NCI-H524 (cell line): ENCODE data around the gene MBNL3.

ENCODE experiments used
- DNase-seq, 2 experiments: peaks; one replicate each; lab custom pipeline; 2025; lab: John Stamatoyannopoulos, UW

The MBNL3 gene

DNA sequence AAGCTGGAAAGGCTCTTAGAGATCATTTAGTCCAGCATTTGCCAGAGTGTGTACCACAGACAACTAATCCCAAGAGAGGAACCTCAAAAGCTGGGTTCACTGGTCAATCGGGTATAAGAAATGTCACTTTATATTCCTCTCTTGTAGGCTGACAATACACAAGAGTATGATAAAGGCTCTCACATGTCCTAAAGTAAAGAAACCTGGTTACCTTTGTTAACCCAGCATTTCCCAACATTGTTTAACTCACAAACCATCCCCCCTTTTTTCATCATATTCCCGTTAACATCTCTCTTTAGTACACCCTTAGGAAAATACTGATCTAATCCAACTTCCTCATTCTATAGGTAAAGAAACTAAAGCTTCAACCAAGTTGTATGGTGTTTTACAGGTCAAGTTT lies 74.4 kb downstream of the MBNL3 start:
- DNase-seq: no peak

DNA sequence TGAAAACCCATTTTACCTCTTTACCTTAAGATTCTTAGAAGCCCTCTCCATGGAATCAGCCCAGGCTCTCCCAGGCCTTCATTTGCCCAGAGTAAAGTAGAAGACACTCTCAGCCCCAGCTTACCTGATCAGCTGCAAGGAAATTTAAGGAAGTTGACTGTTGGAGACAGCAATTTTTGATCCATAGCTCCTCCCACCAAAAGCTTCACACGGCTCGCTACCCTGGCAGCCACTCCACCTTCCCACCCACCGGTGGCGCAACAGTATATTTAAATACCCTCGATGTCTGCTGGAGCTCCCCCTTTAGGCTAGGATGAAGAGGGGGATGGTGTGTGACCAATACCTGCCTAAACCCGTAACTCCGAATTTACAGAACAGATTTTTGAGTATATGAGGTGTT lies 75.4 kb downstream of the MBNL3 start:
- DNase-seq: no peak

DNA sequence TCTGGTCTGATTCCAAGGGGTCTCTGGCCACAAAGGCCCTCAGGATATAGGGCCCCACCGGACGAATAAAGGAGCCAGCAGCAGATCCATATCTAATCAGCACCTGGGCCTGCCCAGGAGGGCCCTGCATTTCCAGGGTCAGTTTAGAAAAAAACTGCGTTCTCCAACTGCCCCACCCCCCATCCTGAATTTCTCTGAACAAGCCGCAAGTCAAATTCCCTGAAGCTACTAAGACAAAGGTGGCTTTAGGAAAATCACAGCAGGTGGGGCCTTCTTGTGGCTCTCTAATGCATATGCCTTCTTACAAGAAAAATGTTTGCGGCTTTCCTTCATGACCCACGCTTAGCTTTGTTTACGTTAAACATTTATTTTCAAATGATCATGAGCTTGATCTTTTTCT lies 76.6 kb downstream of the MBNL3 start:
- DNase-seq: no peak

DNA sequence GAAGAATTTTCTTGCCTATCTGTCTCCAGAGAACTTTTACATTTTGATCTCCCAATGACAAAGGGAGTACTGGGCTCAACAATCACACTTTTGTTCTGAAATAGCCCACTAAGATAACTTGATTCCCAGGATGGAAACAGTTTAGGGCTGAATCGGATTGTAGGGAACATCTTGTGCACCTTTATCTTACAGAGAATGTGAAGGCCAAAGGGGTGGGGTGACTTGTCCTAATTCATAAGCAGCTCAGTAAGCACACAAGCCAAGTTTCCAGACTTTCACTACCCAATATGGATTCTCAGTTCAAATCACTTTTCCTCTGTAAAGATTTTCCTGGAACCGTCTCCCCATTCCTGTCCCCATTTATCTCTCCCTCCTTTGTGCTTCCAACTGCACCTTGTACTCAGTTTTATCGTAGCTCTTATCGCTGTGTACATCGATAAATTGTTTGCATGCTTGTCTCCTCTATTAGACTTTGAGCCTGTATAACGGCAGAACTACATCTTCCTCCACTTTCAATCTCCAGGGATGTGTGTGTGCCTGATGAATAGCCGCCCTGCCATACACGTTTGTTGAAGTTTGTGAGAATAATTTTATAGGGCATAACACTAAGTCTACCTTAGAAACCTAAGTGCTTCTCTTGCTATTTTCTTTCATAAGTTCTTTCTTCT lies 77.4 kb downstream of the MBNL3 start:
- DNase-seq: no peak

DNA sequence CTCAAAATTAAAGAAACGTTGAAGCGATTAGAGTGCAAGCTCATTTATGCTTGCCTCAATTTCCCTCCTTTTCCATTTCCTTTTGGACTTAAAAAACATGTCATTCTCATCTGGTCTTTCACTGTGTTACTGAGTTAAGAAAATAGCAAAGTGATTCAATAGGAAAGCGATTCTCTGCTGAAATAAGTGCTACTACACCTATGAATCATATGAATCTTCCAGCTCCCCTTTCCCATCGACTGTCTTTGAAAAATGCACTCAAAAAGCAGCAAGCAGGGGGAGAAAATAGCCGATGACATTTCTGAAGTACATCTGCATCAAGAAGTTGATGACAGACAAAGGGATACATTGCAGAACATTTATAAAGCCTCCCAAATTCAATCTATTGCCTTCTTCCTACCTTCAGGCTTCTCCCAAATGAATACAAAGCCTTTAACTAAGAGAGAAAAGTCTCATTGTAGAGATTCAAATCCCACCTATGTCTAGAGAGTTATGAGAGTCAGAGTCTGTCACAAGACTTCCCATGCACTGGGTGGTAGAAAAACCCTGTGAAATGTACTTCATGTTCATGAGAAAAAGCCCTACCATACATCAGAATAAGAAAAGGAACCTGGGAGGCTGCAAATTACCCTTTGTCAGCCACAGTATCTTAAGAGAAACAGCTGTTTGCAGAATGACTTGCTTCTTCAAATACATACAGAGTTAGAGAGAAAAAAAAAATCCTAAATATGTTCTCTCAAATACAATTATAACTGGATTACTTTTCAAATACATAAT lies 78.9 kb downstream of the MBNL3 start:
- no peak for DNase-seq

DNA sequence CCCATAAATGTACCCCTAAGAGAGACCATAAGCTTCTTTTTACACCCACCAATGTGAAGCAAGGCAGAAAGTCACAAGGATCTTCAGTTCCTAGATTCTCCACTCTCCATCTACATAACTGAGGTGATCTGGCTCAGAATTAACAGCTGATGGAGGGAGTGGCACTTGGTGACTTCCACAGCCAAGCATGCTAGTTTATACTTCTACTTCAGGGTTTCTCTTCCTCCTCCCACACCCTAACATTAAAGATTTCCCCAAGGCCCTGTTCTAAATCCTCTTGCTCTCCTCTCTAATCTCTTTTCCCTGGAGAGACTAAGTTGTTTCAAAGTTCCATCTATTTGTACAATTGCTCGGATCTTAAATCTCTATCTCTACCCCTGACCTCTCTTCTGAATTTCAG lies 81.1 kb downstream of the MBNL3 start:
- peak in 1 of 2 experiments; percentile 34 for DNase-seq

DNA sequence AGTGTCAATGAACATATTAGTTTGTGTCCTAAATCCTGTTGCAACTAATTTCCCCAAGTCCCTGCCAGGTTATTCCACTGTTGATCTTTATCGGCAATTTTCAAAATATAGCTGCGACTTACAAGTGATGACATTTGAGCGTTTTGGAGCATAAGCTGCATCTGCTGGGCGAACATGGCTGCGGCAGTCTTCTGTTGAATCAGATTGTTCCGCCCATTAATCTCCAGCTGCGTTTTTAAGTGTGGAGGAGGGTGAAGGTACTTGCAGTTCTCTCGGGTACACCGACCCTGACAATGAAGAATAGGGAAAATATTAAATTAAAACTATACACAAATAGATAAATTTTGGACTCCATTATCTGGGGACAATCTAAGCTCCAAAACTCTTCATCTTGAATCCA lies 82.7 kb downstream of the MBNL3 start:
- DNase-seq: peak; percentile 39 to 57

DNA sequence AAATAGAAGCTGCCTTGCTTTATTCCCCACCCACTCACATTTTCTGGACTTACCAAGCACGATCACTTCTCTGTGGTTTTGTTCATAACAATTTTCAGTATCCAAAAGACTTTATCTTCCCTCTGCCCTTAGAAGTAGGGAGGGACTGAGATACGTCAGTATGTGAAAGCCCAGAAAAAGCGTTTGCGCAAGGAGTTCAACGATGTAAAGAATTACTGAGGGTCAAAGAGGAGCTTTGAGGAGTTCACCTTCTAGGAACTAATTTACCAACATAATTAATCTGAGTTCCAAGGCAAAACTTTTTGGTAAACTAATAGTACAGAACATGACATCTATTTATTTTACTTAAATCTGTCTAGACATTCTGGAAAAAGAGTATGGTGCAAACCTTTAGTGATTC lies 84.6 kb downstream of the MBNL3 start:
- DNase-seq: no peak

DNA sequence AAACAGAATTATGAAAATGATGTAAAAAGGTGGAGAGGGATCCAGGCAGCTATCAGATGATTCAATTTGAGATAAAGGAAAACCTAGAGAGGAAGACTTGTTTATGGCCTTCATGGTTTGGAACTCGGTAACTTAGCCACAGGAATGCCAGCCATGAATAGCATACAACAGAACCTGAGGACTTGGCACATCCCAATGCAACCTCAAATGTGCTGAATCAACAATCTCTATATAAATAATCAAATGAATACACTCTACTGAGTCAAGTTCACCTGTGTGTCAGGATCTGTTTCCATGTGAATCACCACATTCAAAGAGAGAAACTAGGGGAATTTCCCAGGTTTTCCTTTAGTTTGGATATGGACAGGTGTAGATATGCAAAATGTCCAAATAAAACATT lies 86.9 kb downstream of the MBNL3 start:
- DNase-seq: no peak

DNA sequence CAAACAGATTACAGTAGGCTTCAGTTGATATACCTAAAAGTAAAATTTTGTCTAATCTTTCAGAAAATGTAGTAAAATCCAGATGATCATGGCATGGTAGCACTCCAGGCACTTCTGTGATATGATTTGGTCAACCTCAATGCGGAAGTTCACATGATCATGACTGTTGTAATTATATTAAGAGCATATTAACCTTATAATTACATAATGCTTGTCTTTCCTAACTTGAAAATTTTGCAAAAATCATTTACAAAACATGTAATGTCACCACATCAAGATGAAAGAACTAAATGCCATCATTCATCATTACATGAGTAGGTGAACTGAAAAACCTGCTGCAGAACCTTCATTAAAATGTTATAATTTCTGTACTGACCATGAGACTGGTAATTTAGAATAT lies 88.1 kb downstream of the MBNL3 start:
- no peak for DNase-seq

DNA sequence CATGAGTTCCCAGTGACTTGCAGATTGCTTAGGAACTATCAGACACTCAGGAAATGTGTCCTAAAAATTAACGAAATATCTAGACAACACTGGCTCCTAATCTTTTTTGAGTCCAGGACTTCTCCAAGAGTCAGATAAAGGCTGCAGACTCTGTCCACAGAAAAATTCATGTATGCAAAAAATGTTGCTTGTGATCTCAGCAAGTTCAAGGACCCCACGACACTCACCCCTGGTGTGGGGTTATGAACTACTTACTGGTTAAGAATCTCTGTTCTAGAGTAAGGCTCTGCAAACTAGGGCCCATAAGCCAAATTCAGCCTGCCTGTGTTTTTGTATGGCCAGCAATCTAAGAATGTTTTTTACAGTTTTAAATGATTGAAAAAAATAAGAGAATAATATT lies 93.2 kb downstream of the MBNL3 start:
- no peak for DNase-seq

DNA sequence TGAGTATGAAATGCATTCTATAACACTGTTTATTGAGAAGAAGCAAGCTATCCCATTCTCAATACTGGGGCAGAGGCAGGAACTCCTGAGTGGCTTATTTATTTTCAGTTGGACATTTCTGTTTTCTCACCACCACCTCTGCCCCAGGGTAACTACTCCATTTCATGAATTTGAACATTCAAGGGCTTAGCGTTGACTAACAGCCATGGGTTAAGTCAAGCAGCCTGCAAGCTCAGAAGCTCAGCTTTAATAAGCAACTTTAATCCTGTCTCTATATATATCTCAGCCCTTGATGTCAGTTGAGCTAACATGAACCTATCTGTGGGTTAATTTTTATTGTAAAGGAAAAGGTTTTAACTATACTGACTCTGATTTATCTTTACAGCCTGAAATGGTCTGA lies 93.8 kb downstream of the MBNL3 start:
- DNase-seq: no peak

DNA sequence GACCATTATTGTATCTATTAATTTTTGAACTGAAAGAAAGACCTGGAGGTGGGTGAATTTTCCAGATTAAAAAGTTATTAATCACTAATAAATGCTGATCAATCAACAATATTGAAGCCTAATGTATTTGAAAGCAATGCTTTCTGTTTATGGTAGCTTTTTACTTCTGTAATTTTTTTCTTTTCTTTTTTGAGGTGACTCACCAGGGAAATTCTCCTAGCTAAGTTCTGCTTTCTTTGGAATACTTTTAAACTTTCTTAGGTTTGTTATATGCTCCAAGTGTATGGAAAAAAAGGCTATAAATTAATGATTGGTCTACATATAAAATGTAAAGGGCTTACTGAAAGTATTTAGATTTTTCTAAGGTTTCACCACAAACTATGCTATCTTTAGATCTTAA lies 94.2 kb downstream of the MBNL3 start:
- no peak for DNase-seq

DNA sequence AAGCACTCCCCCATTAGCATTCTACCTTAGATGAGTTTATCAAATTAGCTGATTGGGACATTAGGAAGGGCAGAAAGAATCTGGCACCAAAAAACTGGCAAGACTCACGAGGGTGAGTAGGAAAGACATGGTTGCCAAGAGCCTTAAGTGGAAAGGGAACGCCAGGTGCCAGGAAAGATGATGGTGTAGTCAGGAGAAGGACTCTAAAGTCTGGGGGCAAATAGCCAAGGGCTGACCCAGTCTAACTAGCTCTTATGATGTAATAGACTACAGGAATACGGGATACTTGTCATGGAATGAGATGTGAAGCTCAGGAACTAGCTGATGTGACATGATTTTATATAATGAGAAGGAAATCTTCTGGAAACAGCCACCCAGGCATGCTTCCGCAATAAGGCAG lies 94.8 kb downstream of the MBNL3 start:
- no peak for DNase-seq

DNA sequence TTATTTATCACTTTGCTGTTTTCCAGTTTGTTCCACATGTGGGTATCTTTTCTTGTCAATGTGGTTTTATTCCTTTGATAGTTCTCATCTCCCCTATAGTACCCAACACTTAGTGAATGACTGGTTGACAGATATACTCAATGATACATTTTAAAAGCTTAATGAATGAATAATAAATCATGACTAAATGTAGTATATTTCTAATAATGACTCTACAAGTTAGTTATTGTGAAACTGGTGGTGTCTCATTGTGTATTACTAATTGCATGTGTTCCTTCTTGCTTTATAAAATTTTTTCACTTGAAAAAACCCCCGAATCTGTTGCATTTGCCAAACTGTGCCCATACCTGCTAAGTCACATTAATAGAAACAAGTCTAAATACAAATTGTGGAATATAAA lies 95.4 kb downstream of the MBNL3 start:
- DNase-seq: no peak

DNA sequence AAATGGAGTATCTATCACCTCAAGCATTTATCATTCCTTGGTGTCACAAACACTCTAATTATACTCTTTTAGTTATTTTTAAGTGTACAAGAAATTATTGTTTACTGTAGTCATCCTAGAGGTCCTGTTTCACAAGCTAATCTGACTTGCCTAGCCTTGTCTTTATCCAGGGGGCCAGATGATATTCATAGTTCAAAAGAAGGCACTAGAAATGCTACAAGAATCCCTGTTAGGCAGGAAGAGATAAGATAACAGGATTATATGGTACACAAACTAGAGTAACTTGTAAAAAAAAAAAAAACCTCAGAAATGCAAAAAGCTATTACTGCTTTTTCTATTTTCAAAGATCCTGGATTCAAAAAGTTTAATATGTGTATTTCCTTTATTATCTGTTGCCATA lies 95.8 kb downstream of the MBNL3 start:
- no peak for DNase-seq

DNA sequence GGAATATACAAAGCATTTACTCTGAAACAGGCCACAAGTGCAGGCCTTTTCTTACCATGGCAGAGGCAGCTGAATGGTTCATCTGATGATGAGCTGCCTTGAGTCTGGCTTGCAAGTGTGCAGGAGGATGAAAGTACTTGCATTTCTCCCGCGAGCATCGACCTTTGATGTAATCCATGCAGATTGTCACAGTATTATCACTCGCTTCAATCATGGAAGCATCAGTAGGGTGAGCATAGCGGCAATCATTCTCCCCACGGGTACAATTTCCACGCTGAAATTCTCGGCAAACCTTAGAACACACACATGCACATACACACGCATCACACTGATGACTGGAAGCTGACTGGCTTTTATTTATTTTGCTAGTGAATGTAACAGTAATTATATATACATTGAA lies 98.0 kb downstream of the MBNL3 start:
- no peak for DNase-seq

DNA sequence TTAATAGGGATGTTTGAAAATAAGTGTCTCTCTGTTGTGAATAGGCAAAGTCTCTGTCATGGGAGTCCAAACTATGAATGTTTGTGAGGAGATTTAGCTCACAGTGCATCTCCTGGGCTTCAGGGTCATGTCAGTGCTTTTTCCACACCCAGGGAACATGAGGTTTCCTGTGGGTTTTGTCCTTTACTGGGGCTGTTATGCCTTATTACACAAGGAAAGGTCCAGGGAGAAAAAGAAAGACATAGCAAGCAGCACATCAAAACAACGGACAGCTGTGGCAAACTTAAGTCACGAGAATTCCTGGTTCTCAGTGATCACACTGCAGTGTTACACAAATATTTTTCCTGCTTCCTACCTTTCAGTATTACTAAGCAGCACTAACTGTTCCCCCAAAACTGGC lies 99.4 kb downstream of the MBNL3 start:
- DNase-seq: no peak

DNA sequence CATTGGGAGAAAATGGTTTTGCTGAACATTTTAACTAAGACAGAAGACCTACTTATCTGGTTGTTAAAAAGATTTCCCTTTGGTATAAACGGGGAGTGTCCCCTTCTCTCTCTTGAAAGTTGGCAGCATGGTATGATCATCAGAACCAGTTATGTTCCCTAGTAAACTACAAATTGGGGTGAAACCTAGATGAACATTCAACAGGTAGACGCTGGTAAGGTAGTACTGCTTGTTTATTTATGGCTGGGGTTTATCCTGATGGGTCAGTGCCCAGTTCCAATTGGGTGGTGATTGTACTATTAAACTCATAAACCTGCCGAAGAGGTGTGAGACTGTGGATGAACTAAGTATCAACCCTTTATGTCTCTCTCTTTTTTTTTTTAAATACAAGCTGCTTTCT lies 100.5 kb downstream of the MBNL3 start:
- DNase-seq: no peak

DNA sequence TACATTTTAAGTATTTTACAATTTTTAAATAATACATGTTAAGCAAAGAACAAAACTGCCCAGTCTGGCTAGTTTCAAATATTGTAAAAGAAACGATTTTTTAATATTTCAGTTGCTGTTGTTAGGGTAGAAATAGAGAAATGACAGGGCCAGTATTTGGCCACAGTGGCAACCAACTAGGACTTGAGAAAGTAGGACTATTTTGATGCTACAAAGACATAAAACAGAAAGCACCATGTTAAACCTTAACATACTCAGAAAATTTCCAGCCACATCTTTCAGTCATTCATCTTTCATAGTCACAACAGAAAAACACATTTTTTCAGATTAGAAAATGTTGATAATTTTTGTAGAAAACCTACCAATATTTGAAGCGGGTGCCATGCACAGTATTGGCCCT lies 104.5 kb downstream of the MBNL3 start:
- no peak for DNase-seq

DNA sequence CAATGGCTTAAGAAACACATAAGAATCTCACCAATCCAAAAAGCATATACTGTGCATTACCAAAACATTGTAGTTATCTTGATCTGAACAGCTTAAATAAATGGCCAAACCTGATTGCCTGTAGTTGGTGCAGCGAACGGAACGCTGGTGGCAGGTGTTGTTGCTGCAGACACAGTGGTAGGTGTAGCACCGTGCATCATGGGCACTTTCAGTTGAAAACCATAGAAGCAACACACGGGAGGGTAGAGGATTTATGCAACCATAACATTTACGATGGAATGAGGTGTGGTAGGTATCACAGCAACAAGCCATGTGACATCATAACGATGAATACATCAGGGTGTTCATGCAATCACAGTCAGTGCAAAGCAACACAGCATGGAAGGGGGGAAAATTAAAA lies 106.8 kb downstream of the MBNL3 start:
- DNase-seq: no peak

DNA sequence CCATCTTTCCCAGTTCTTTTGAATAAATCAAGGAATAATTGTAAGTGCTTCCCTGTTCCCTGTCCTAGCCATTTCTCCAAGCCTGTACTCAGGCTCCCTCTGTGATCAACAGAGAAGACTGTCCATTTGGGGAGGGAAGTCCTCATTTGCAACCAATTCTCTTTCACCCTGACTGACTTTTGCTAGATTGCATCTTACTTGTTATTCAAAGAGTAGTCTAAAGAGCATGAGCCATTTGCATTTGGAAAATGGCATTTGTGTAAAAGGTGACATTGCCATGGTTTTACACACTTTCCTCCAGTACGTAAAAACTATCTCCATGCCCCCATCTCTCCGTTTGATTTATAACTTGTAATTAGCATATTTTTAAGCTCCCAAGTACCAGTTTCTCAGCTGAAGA lies 110.6 kb downstream of the MBNL3 start:
- DNase-seq: no peak

DNA sequence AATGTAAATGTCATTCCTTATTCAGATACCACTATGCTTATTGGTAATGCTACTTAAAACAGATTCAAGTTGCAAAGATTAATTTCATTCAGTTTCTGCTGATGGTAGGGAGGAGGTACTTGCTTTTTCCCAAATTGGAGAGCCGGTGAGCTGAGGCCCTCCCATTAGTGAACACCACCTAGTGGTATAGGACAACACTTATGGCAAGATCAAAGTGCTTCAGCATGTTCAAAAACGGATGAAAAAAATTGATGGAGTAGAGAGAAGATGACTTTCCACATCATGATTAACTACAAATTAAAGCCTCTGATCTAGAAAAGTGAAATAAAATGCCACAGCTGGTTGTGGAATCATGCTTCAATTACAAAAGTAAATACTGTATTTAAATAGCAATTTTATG lies 112.9 kb downstream of the MBNL3 start:
- DNase-seq: no peak

DNA sequence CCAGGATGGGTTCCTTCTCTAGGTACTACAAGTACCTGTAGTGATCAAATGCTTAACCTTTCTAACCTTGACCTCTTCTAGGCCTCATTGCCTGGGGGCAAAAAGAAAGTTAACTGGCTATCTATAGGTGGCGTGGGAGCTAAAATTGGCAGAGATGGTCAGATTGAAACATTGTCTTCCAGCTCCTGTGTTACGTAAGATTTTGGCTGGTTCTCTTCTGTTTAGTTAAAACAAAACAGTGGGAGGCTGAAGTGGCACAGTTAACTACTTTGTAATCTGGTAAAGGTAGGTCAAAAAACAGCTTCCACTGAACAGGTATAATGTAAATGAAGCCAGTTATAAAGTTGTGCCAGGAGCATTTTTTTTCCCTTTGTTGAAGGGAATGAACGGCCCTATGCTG lies 115.2 kb downstream of the MBNL3 start:
- no peak for DNase-seq
